ENCODE measurements around the gene GMDS. TPM values are rescaled to one million over a fixed set of nuclear protein-coding genes. Genes with fewer than 3 reads are reported as not detected.

Gene GMDS
- polyA plus RNA-seq, 1 donor = 60.1 TPM

- no peak for DNase-seq
Measured at GRCh38 chr6:1834646-1835516, 410.5 kb downstream of the GMDS start.

- DNase-seq = peak; percentile 78
Measured at GRCh38 chr6:1834207-1834606, 411.2 kb downstream of the GMDS start.

DNA sequence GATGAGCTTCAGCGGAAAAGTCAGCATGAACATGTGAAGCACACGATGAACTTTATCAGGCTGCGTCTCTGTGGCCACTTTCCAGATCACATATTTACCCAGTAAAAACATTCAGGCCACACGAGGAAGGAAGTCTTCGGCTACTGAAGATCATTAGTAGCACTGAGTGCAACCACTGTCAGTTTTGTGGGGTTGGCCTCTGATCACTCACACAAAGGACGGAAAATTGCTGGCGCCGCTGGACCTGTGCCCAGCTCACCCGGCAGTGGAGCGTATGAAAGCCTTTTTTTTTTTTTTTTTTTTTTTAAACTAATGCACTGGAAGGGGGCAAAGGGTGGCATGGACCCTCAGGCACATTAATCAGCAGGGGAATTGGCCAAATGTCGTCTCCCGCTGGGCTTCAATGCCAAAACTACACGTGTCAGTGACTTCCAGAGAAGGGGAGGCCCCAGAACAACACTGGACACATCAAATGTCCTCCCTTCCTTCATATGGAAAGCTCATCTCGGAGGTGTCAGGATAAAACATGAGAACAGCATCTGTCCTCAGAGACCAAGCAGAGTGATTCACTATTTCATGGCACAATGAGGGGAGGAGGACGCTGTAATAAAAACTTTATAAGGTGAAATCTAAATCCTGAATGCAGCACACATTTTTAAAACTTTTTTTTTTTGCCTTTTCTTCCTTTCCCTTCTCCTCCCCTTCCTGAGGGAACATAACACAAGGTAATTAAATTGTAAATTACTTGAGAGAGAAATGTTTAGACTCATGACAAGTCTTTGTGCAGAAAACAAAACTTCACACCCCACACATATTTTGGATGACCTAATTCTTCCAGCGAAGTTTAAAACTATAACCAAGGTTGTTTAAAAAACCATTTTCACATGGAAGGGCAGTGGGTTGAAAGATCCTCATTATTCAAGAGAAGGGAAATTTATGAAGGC is 412.3 kb downstream of the GMDS start:
- peak; percentile 86 for DNase-seq

GRCh38 chr6:1832358-1832757 is 413.0 kb downstream of the GMDS start:
- DNase-seq = no peak

- DNase-seq = no peak
Measured at GRCh38 chr6:1827984-1828793, 417.2 kb downstream of the GMDS start.

DNA sequence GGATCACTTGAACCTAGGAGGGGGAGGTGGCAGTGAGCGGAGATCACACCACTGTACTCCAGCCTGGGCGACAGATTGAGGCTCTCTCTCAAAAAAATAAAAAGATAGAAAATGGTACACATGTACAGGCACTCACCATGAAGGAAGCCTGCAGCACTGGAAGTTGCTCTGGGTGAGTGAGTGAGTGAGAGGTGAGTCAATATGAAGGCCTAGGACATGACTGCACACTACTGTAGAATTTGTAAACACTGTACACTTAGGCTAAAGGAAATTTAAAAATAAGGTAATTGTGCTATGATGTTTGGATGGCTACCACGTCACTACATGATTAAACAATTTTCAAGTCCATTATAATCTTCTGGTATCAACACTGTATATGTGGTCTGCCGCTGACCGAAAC is 419.5 kb downstream of the GMDS start:
- no peak for DNase-seq

DNA sequence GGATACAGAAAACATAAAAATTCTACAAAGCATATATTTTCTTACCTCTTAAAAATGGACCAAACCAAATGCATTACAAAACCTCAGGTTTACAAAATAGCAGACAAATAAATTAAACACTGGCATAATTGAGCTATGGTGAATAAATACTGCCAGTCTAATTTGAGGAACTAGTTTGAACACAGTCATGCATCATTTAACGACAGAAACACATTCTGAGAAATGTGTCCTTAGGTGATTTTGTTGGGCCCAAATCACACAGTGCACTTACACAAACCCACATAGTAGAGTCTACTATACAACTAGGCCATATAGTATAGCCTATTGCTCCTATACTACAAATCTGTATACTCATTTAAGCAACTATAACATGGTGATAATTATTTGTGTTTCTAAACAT is 420.1 kb downstream of the GMDS start:
- DNase-seq = no peak

GRCh38 chr6:1821513-1822183 is 423.8 kb downstream of the GMDS start:
- DNase-seq = no peak

GRCh38 chr6:1821164-1821512 is 424.3 kb downstream of the GMDS start:
- DNase-seq = no peak

GRCh38 chr6:1820714-1821113 is 424.7 kb downstream of the GMDS start:
- no peak for DNase-seq

DNA sequence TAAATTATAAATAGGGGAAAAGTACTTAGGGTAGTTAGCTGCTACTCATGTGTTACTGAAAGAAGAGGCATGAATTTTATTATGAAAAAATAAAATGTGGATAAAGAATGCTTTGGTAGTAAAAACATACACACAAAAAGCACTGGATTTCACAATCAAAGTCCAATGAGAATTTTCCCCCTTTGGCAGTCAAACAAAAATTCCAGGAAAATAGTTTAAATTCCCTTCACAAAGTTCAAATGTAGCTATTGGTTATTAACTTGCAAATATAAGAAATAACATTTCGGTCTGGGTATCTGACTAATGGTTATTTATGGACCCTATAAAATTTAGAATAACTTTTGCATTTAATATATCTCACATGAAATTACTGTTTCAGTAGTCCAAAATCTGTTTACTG is 425.2 kb downstream of the GMDS start:
- no peak for DNase-seq

DNA sequence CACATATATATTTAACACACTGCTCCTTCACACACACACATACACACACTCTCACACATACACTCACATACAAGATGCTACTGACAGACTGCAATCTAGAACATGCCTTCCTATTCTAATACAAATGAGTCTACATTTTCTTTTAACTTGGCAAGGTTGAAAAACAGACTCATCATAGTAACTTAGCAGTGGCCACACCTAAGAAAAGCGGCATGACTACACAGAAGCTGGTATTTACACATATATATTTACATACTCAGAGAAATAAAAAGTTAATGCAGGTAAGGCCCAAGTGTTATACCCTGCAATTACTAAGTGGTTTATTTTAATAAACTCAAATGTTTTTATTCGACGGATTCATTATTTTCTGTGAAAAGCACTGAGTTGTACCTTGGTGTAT is 426.4 kb downstream of the GMDS start:
- DNase-seq = no peak

DNA sequence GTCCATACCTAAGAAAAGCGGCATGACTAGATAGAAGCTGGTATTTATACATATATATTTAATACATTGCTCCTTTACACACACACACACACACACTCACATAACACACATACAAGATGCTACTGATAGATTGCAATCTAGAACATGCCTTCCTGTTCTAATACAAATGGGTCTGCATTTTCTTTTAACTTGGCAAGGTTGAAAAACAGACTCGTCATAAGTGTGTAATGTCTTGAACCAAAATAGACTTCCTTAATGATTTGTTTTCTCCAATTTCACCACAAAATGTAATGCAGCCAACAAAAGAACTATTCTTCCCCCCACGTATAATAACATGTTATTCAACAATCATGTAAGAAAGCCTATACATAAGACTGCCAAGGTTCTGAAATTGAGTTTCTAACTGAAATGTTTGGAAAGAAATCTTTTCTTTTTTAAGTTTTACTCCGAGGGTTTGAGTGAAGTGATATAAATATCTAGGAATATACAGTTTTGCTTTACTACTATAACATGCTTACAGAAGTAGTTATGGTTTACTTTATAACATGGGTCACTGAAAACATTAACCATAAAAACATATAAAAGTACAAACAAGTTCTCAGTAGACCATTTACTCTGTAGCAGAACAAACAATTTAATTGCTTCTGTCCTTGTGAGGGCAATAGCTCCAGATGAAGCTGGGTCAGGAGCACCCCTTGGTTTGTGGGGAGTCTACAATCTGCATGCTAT is 428.2 kb downstream of the GMDS start:
- DNase-seq = no peak

- no peak for DNase-seq
Measured at GRCh38 chr6:1815827-1816452, 429.5 kb downstream of the GMDS start.

- DNase-seq = no peak
Measured at GRCh38 chr6:1814279-1814678, 431.1 kb downstream of the GMDS start.

GRCh38 chr6:1812487-1812886 is 432.9 kb downstream of the GMDS start:
- no peak for DNase-seq

DNA sequence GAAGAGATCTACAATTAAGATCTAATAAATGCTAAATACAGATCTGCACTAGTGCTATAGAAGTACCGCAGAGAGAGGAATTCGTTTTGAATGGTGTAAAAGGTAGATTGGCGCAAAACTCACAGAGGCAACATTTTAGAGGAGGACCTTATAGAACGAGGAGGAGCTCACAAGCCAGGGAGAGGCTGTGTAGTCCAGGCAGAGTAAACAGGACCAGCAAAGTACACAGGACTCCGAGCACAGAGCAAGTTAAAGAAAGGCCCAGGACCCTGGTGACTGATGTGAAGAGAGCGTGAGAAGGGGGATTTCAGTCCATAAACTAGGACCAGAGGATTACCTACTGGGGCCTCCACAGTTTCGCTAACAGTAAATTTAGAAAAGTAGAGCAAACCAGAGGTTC is 433.4 kb downstream of the GMDS start:
- DNase-seq = no peak

DNA sequence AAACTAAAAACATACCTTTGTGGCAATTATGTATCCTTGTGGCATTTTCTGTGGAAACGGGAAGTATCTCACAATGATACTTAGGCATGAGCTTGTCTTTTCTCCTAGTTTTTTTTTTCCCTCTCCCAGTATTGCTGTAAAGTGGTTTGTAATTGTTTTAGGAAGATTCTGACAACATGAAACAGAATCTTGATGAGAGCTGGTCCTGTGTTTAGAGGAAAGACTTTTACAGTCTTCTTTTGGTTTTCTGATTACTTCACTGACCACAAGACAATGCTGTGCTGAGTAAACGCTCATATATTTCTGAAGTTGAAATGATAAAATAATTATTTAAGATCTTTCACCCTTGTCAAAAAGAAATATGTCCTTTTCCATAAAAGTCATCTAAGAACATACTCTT is 434.5 kb downstream of the GMDS start:
- DNase-seq = no peak

DNA sequence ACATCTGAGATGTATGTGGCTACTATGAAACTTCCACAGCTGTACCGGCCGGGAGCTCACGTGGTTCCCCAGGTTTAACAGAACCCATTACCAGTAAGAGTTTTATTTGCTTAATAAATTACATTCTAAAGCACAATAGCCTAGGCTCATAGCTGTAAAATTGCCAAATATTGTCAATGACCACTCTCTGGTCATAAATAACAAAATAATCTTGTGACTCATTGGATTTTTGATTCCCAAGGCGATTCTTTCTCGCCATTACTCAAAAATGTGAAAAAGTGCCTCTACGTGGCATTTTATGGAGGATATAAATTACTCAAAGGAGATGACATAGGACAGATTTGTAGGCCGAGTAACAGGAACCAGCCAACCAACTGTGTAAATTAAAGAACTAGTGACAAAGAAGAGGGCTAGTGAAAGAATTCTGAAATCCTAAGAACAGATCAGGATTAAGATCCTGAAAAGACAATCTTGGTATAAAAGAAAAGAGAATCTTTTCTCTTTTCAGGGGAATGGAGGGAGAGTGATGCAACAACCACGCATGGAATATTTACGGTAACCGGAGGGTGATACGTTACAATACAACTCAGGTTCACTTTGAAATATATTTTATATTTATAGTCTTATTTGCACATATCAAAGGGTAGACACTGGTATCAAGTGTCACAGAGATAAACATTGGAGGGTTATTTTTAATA is 436.0 kb downstream of the GMDS start:
- no peak for DNase-seq

- no peak for DNase-seq
Measured at GRCh38 chr6:1806935-1807334, 438.5 kb downstream of the GMDS start.

Data from left kidney (tissue), 2 donors.